GM12892 (cell line): ENCODE measurements around the gene SZT2.

Experiments used
- POLR2A ChIP-seq: IDR thresholded peaks from 2 replicates; pipeline ENCODE4 v1.6.1; 2011; ENCODE audit warnings: low read depth, low read length, control low read depth
- POLR2AphosphoS5 ChIP-seq: IDR thresholded peaks from 2 replicates; pipeline ENCODE4 v1.6.1; 2011; ENCODE audit warnings: low read depth, low read length, control low read depth
- TAF1 ChIP-seq: IDR thresholded peaks from 2 replicates; pipeline ENCODE4 v1.6.1; 2011; ENCODE audit warnings: low read depth, mild to moderate bottlenecking, control low read depth, low read length, borderline replicate concordance

- TF ChIP-seq POLR2A (no peak), POLR2AphosphoS5 (no peak), TAF1 (no peak)
Measured at GRCh38 chr1:43351421-43352350, 38.0 kb upstream of the SZT2 start.
